K562 (cell line): ENCODE results near the gene CDC20. TPM values are rescaled to one million over a fixed set of nuclear protein-coding genes. Genes with fewer than 3 reads are reported as not detected.

Experiments used
- ARNT ChIP-seq, 2 experiments: fragments of 450-650 bp; IDR thresholded peaks; 2 replicates each; pipeline ENCODE4 v1.6.1; 2016; ENCODE audit warnings: mild to moderate bottlenecking in 1 of 2
- CXXC5 ChIP-seq: fragments of 250-450 bp; sonication (Bioruptor Pico); IDR thresholded peaks from 2 replicates; pipeline ENCODE4 v1.8.0; 2022; ENCODE audit warnings: inconsistent platforms, mild to moderate bottlenecking, moderate library complexity
- DDX20 ChIP-seq: fragments of 450-650 bp; IDR thresholded peaks from 2 replicates; pipeline ENCODE4 v1.6.1; 2016; ENCODE audit warnings: missing genetic modification characterization, low read depth, mild to moderate bottlenecking, missing compliant biosample characterization, moderate library complexity
- GABPB1 ChIP-seq: sonication (generic); formaldehyde crosslinking; IDR thresholded peaks from 2 replicates; pipeline ENCODE4 v1.8.0; 2022; ENCODE audit warnings: mild to moderate bottlenecking, missing genetic modification reagents
- KLF13 ChIP-seq: fragments of 450-650 bp; IDR thresholded peaks from 2 replicates; pipeline ENCODE4 v1.6.1; 2016; ENCODE audit warnings: missing genetic modification characterization, low read depth, mild to moderate bottlenecking, missing compliant biosample characterization, moderate library complexity, borderline replicate concordance
- L3MBTL2 ChIP-seq: fragments of 450-650 bp; IDR thresholded peaks from 2 replicates; pipeline ENCODE4 v1.6.1; 2016; ENCODE audit warnings: mild to moderate bottlenecking, moderate library complexity
- MCM7 ChIP-seq, 2 experiments: fragments of 450-650 bp; IDR thresholded peaks; 2 replicates each; pipeline ENCODE4 v1.6.1; 2016 to 2018
- PHB2 ChIP-seq: fragments of 450-650 bp; IDR thresholded peaks from 2 replicates; pipeline ENCODE4 v1.6.1; 2017; ENCODE audit warnings: low read depth
- PRDM10 ChIP-seq: fragments of 450-650 bp; IDR thresholded peaks from 2 replicates; pipeline ENCODE4 v1.6.1; 2018; ENCODE audit not compliant: partially characterized antibody
- RB1 ChIP-seq: fragments of 450-650 bp; IDR thresholded peaks from 2 replicates; pipeline ENCODE4 v1.6.1; 2017; ENCODE audit warnings: low read depth, mild to moderate bottlenecking
- ZBED1 ChIP-seq: IDR thresholded peaks from 2 replicates; pipeline ENCODE4 v1.6.1; 2014
- ZNF143 ChIP-seq: sonication (generic); formaldehyde crosslinking; IDR thresholded peaks from 2 replicates; pipeline ENCODE4 v1.9.0; 2022; ENCODE audit warnings: mild to moderate bottlenecking, missing genetic modification reagents
- polyA plus RNA-seq, 8 experiments: library from polyadenylated mRNA; depleted of rRNA in 4 of 8; stranded (reverse) in 5 of 8; unstranded in 3 of 8; fragments of >200 nt; fragmentation: Nextera tagmentation in 2 of 8; fragmentation: Illumina TruSeq in 1 of 8; extraction: Ambion mirVana in 2 of 8; extraction: Trizol in 1 of 8; gene quantifications; 2 replicates each; pipeline versions ENCODE4 v1.2.1 to v1.2.3, GENCODE V29; 2011 to 2014; ENCODE audit warnings: inconsistent platforms in 1 of 8, missing spikeins in 1 of 8
- total RNA-seq, 7 experiments: library from RNA; depleted of rRNA in 6 of 7; stranded (reverse); fragments of >200 nt in 6 of 7; fragmentation: Illumina TruSeq in 2 of 7; extraction: Trizol in 2 of 7; gene quantifications; 2 replicates each; pipeline versions ENCODE4 v1.2.1 to v1.2.3, GENCODE V29; 2011 to 2021; ENCODE audit warnings: low replicate concordance in 1 of 7
- TF ChIP-seq, protein P1 (sequence below): fragments of 250-450 bp; sonication (Bioruptor Pico); IDR thresholded peaks from 2 replicates; pipeline ENCODE4 v1.5.0; 2021; ENCODE audit warnings: mild to moderate bottlenecking, moderate library complexity
- TF ChIP-seq, protein P2 (sequence below): sonication (generic); IDR thresholded peaks from 2 replicates; pipeline ENCODE4 v1.6.1; 2016
- TF ChIP-seq, protein P3 (sequence below): sonication (generic); formaldehyde crosslinking; IDR thresholded peaks from 2 replicates; pipeline ENCODE4 v1.8.0; 2022; ENCODE audit warnings: missing genetic modification reagents, mild to moderate bottlenecking, borderline replicate concordance

CDC20 gene
- total and polyA plus RNA-seq, 9 of the 15 experiments (the other 6 are each of a cell fraction or from before 2014, with no cell fraction given) = 45.2 to 224 (median 121) TPM

DNA sequence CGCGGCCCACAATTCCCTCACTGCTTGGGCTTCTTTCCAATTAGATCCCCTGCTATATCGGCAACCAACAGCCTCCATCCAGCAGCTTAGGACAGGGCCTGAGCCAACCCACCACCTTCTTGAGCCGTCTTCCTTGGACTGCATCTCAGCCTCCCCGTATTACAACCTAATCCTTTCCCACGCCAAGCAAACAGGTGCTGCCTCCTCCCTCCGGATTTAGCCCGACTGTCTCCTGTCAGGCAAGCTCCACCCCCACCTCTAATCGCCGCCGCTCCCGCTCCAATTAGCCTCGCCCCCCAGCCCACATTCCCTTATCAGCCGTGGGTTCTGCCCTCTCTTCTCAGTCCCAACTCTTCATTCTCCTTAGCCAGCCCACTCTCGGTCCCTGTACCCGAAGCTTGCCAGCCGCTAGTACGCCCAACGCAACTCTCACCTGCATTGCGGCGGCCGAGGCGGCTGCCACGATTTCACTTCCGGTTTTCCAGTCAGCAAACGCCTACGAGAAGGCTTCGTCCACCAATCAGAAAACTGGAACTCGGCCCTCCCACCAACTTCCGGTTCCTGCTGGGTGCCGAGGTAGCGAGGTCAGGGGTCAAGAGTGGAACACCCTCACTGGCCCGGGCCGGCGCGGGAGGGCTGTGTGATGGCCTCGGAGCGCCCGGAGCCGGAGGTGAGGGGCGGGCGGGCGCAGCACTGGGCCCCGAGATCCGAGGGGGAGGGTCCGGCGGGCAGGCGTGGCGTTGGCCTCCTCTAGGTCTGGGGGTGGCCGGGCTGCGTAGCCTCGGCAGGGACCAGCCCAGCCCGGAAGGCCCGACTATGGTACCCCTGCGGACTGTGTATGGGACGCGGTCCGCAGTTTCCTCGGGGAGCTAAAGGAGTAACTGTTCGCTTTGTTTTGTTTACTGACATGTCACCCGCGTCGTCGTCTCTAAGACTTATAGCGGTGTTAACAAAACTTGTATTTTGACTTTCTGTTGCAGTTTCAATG, 30.8 kb downstream of the CDC20 start, which contains the start of the genes MED8 and SZT2 (continued):
- TF ChIP-seq, protein P1, sequence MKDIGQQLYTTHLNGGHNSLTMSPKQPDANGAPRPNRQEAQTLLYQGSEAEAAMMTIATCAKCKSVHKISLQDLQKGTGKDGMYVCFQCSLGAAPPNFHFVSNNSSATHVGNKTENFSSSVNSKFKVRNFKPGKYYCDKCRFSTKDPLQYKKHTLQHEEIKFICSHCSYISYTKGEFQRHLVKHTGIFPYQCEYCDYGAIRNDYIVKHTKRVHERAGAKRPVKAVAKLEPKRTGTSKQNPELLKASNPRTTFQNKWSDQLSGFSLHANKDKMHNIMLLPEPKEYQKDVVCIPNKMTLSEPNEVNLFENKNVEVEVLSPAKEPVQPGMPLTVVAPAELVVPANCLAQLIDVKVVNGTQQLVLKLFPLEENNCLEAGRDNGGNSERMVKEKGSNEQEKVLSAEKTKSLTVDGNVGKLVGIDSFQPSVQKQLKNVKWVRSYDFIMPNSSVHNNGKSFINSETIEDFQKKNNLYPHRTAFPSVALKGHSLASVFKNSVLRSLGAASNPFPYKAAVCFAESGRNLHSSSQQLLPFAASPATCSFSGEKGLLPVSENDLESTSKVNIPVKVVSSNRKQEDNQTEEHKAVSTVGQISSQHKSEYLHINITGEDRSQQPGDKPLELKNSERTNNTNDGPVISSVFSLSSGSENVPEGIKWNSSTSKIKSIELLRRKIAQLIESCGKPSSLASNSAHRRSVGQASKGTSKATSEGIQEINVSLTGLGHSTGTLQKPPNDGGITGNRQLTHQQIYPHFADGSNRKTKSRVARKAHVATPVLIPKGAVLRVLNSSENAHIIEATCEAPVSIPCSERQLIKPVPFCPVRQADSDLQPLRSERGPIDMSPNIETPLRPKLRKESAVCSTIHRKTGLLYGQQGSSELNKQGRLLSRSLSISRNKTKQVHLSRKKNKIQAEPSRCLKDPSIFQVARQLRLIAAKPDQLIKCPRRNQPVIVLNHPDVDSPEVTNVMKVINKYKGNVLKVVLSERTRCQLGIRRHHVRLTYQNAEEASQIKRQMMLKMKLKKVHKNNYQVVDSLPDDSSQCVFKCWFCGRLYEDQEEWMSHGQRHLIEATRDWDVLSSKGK = no peak
- 0 out of 2 replicates have a peak, but pooled peaks have one; percentile 7 for TF ChIP-seq ZNF143
- no peak for TF ChIP-seq KLF13
- TF ChIP-seq PHB2 = 0 out of 2 replicates have a peak, but pooled peaks have one; percentile 38
- TF ChIP-seq L3MBTL2 = peak; percentile 75
- no peak for TF ChIP-seq DDX20
- TF ChIP-seq GABPB1 (CRISPR knock-in tag) = peak; percentile 98
- TF ChIP-seq ARNT (IDR thresholded peaks at IDR 0.05) = peak in 1 of 2 experiments; percentile 67; a peak in 1 of 4 replicates
- no peak for TF ChIP-seq ZBED1
- TF ChIP-seq, protein P2, sequence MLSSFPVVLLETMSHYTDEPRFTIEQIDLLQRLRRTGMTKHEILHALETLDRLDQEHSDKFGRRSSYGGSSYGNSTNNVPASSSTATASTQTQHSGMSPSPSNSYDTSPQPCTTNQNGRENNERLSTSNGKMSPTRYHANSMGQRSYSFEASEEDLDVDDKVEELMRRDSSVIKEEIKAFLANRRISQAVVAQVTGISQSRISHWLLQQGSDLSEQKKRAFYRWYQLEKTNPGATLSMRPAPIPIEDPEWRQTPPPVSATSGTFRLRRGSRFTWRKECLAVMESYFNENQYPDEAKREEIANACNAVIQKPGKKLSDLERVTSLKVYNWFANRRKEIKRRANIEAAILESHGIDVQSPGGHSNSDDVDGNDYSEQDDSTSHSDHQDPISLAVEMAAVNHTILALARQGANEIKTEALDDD = no peak
- peak; percentile 58; the same call in 1 of the 2 replicates for TF ChIP-seq RB1
- peak; percentile 36 for TF ChIP-seq PRDM10
- TF ChIP-seq, protein P3, sequence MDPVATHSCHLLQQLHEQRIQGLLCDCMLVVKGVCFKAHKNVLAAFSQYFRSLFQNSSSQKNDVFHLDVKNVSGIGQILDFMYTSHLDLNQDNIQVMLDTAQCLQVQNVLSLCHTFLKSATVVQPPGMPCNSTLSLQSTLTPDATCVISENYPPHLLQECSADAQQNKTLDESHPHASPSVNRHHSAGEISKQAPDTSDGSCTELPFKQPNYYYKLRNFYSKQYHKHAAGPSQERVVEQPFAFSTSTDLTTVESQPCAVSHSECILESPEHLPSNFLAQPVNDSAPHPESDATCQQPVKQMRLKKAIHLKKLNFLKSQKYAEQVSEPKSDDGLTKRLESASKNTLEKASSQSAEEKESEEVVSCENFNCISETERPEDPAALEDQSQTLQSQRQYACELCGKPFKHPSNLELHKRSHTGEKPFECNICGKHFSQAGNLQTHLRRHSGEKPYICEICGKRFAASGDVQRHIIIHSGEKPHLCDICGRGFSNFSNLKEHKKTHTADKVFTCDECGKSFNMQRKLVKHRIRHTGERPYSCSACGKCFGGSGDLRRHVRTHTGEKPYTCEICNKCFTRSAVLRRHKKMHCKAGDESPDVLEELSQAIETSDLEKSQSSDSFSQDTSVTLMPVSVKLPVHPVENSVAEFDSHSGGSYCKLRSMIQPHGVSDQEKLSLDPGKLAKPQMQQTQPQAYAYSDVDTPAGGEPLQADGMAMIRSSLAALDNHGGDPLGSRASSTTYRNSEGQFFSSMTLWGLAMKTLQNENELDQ (CRISPR knock-in tag) = no peak
- peak; percentile 89 for TF ChIP-seq CXXC5 (CRISPR knock-in tag)
- TF ChIP-seq MCM7 (IDR thresholded peaks at IDR 0.05) = no peak
